HG03558 (cell line): ENCODE results near the gene RPUSD2.
"Not testable (repeated sequence)": the region's sequence is repeated elsewhere in the genome, so short reads cannot be mapped to it uniquely, and the experiment has no call there.

ENCODE experiments used
- ATAC-seq: cut with Tn5 transposase; IDR thresholded peaks from one replicate; pipeline ENCODE4 v1.9.1; 2021; ENCODE audit warnings: moderate number of reproducible peaks; ENCODE audit not compliant: unreplicated experiment; ENCODE audit errors: extremely low read depth

The RPUSD2 gene

DNA sequence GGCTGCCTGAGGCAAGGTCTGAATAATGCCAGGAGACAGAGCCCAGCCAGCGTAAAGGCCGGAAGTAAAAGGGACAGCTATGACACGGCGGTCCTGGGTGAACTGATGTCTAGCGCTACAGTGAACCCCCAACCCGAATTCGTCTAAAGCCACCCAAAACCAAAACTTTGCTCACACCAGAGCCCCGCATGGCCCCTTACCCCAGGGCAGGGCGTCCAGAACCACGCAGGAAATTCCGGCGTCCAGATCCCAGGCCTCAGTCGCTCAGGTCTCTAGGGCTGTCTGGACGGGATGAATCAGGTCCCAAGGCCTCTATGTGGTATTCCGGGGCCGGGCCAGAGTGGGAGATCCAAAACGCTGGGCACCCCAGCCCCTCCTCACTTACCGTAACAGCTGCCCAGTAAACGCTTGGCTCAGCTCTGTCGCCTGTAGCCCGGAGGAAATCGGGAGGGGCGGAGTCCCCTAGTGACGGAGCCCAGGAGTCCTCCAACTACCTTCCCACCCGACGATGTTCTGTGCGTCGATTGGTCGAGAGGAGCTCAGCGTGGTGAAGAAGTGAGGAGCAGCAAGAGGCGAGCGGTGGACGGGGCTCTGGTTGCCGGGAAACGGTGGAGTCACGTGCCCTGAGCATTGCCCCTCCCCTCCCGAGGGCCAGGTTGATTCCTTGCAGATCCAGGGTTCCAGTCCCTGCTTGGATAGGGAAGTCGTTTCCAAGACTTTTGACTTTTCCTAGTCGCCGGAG is 4.3 kb upstream of the RPUSD2 start, which contains the start of gene CCDC32:
Gene CCDC32, minus strand, starts transcription at position 452 of the 742 bp plus-strand sequence. CDS start 2,027 bp downstream, outside the sequence.
- ATAC-seq: peak; percentile 86

DNA sequence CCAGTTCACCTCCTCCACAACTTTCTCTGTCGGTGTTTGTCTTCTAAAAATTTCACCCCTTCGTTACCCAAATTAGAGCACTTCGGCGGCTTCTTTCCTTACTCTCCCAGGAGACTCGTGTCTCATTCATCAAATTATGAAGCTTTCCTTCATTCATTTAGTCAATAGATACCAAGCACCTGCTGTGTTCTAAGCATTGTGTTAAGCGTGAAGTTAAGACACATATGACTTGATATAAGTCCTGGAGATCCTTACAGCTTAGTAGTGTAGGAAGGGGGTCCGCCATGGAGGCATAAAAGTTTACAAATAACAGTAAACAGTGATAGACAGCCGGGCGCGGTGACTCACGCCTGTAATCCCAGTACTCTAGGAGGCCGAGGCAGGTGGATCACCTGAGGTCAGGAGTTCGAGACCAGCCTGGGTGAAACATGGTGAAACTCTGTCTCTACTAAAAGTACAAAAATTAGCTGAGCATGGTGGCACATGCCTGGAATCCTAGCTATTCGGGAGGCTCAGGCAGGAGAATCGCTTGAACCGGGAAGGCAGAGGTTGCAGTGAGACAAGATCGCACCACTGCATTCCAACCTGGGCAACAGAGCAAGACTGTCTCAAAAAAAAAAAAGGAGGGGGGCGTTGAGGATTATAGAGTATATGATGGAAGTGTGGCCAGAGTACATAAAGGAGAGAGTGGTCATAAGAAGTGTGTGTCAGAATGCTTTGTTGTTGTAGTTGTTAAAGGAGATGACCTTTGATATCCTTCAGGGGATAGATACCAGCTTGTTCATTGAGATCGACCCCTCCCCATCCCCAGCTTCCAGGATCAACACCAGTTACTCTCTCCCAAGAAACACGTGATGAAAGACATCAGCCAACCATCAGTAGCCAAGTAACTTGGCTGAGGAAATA is 3.5 kb upstream of the RPUSD2 start:
- ATAC-seq: no peak

DNA sequence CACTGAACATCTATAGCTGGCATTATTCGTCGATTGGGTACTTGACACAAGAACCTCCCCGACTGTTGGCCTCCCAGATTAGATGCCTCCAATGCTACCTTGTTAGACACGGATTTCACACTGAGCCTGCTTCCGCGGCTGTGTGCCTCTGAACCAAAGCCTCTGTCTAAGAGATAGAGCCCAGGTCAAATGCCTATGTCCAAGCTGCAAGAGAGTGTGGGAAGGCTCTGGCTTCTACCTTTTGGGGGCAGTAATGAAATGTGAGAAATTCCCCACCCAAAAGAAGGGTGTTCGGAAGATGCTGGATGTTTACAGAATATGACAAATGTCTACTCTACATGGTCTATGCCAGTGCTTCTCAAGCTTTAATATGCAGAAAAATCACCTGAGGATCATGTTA is 2.0 kb upstream of the RPUSD2 start:
- ATAC-seq: no peak

DNA sequence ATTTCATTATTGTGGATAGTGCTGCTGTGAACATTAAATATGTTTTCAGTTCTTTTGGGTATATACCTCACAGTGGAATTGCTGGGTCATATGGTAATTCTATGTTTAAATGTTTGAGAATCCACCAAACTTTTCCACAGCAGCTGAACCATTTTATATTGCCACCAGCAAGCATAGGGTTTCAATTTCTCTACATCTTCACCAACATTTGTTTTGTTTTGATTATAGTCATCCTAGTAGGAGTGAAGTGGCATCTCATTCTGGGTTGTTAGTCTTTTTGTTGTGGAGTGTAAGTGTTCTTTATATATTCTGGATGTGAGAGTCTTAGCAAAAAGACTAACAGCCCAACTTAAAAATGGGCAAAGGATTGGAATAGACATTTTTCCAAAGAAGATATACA is 6.0 kb downstream of the RPUSD2 start:
- no peak for ATAC-seq

DNA sequence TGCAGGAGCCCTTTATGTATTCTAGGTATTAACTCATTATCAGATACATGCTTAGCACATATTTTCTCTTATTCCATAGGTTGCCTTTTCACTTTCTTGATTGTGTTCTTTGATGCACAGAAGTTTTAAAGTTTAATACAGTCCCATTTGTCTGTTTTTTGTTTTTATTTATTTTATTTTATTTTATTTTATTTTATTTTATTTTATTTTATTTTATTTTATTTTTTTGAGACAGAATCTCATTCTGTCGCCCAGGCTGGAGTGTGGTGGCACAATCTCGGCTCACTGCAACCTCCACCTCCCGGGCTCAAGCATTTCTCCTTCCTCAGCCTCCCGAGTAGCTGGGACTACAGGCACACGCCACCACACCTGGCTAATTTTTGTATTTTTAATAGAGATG is 7.8 kb downstream of the RPUSD2 start:
- not testable (repeated sequence) for ATAC-seq

DNA sequence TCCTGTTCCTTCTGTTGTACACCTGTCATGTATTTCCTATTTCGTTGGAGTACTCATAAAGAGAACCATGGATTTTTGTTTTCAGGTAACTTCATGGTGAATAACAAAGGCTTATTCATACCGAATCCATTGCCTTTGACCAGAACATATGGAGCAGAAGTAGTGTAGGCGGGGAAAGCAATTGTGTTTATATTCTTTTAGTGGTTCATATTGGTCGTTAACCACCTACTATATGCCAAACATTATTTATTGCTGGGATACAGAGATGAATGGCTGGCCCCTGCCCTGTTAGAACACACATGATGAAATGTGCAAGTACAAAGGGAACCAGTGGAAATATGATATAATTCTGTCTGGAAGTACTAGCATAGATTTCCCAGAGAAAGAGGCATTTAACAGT is 9.8 kb downstream of the RPUSD2 start:
- ATAC-seq: no peak

DNA sequence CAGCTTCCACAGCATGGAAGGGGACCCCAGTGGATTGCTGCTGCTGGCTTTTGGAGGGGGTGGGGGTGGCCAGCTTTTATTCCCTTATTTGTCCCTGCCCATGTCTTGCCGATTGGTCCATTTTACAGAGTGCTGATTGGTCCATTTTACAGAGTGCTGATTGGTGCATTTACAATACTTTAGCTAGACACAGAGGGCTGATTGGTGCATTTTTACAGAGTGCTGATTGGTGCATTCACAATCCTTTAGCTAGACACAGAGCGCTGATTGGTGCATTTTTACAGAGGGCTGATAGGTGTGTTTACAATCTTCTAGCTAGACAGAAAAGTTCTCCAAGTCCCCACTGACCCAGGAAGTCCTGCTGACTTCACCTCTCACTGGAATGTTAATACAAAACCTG is 12.7 kb downstream of the RPUSD2 start:
- not testable (repeated sequence) for ATAC-seq

DNA sequence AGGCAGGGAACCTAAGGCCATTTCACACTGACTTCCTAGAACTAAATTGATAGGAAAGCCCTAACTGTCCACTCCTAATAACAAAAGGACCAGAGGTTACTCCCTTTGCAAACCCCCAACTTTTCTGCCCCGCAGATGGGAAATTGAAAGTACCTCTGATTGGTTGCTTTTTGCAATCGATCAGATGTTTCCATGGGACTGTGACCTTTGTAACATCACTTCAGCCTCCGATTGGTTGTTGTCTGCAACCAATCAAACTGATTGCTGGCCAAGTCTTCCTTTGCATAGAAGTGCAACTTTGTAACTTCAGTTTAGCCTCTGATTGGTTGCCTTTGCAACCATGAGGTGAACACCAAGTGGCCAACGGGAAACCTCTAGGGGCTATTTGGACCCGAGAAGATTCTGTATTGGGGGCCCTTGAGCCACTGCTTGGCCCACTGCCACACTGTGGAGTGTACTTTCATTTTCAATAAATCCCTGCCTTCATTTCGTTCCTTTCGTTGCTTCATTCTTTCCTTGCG is 13.7 kb downstream of the RPUSD2 start:
- ATAC-seq: no peak

DNA sequence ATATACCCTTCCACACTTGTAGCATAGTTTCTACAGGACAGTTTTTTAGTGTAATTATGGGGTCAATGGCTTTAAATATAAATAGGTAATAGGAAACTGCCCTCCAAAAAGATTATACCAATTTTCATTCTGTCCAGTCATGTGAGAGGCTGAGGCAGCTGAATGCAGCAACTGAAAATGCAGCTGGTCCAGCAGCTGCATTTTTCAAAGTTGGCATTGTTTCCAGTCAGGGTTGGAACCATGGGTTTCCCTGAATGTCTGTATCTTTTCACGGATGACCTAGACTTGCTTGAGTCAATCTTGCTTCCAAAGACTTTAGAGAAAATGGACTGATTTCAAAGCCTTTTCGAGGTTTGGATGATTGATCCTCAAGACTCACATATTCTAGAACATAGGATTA is 15.1 kb downstream of the RPUSD2 start:
- ATAC-seq: no peak

DNA sequence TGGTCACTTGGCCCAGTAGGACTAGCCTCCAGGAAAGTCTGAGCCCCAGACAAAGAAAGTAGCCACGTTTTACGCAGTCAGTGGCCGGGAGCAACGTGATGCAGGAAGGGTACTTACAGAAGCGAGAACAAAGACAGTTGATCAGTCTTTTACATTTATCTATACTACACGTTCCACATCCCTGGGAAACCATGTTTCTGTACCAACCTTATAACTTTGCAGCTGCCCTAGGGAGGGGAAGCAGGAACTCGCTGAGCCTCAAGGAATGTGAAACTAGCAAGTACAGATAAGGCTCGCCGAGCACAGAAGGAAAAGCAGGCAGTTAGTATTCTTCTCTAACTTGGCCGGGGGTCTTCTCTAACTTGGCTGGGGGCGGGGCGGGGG is 21.6 kb downstream of the RPUSD2 start:
- ATAC-seq: no peak

DNA sequence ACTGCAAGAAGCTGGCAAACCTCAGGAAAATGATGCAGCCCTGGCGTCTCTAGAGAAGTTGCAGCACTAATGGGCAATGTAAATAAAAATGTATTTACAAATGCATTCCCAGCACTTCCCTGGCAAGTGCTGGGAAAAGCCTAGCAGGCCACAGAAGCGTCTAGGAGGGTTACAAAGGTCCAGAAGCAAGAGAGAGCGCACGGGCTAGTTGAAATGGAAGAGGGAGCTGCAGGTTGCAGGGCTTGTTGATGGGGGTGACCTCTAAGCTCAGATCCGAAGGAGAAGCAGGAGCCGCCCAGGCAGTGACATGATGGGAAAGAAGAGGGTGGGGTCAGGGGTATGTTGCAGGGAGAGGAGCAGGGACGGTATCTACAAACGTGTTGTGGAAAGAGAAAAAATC is 22.3 kb downstream of the RPUSD2 start:
- ATAC-seq: no peak

DNA sequence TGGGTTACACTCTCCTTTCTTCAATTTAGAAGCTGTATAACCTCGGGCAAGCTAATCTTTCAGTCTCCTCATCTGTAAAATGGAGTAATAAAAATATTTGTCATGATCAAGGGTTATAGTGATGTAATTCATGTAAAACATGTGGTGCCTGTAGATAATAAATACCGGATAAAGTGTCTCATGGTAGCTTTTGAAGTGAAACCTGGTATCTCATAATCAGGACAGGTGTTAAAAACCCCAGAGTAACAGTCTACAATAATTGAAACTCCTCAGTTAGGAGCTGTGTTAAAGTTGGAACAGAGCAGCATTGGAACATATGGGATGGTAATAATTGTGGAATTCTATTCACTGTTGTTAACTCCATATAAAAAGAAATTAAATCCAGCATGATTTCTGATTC is 24.1 kb downstream of the RPUSD2 start:
- no peak for ATAC-seq

DNA sequence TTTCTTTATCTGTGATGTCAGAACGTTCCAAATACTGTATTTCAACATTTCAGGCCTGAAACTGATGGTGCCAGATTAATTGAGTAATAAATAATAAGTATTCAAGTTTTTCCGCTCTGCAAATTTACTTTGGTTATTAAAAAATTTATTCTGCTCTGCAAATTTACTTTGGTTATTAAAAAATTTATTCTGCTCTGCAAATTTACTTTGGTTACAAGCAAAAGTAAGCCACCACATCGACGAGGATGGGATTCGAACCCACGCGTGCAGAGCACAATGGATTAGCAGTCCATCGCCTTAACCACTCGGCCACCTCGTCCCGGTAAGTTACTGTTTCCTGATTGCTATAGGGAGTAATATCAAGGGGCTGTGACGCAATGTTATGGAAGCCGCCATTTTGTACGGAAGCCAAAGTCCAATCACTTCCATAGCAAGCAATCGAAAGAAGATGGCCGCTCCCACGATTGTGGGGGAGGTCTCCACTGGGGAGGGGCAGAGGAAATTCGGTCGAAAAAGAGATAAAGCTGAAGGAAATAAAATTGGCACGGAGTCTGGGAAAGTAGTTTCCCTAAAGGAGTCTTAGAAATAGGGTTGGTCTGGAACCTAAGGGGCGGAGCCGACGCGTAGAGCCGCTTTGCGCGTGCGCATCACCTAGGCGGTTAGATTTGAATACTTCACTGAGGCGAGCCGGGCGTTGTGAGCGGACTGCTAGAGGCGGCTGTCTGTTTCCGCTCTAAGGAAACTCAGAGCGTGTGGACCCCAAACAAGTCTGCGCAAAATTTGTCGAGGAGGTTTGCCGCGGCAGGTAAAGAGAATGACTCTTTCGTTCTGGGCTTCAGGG is 24.7 kb downstream of the RPUSD2 start, which contains the start of gene KNL1:
Gene KNL1, plus strand, starts transcription at position 662 of the 841 bp plus-strand sequence. CDS start 8,683 bp downstream, outside the sequence.
- ATAC-seq: peak; percentile 30

DNA sequence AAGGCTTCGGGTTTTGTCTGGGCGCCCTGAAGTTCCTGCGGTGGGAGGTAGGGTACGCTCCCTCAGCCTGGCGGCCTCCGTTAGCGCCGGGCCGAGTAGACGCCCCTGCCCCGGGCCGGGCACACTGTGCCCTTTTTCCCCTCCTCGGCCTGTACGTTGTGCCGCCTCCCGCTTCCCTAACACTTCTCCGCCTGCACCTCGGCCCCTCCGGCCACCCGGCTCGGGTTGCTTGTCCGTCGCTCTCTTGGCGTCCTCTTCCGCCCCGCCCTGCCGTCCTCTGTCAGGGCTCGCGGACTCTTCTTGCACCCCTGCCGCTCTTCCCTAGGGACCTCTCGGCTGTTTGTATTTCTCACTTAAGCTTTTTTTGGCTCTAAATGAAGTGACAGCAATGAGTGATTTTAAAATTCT is 25.3 kb downstream of the RPUSD2 start:
- ATAC-seq: peak; percentile 22

DNA sequence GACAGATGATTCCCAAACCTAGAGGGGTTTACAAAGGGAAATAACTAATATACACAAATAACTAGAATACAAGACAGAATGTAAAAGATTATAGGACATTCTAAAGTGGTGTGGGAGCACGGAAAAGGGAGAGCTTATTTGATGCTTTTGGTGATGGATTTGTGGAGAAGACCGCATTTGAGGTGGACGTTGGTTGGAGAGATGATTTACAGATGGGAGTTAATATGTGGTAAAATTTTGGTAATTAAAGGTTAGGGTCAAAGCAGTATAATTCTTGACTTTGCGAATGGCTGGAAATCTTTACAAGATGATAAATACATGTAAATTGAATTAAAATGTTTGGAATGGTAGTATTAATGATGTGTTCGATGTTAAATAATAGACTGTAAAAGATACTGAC is 26.1 kb downstream of the RPUSD2 start:
- ATAC-seq: no peak

DNA sequence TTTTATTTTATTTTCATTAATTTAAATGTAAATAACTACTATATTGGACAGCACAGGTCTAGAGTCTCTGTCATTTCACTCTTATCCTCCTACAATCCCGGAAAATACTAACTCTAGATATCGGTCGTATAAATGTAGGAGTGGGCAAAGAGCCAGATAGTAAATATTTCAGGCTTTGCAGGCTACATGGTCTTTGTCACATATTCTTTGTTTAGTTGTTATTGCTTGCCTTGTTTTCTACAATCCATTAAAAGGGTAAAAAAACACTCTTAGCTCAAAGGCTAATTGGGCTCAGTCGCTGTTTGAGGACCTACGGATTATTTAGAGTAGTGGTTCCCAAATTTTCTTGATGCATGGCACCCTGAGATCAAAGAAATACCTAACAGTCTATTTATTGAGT is 26.7 kb downstream of the RPUSD2 start:
- no peak for ATAC-seq

DNA sequence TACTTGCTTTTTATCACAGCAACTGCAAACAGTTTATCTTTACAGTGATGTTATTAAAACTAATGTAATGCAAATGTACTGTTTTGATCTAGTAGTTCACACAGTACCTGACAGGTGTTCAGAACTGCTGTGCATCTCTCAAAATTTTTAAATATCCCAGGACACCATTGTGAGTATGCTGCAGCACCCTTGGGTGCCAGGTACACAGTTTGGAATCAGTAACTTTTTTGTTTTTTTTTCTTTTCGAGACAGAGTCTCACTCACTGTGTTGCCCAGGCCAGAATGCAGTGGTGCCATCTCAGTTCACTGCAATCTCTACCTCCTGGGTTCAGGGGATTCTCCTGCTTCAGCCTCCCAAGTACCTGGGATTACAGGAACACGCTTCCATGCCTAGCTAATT is 27.9 kb downstream of the RPUSD2 start:
- no peak for ATAC-seq

DNA sequence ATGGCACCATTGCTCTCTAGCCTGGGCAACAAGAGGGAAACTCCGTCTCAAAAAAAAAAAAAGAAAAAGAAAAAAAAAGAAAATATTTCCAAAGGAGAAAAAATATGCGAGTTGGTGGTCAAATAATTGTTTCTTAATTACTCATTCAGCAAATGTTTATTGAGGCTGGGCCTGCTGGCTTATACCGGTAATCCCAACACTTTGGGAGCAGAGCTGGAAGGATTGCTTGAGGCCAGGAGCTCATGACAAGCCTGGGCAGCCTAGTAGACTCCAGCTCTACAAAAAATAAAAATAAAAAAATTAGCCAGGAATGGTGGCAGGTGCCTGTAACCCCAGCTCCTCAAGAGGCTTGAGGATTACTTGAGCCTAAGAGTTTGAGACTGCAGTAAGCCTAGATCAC is 29.0 kb downstream of the RPUSD2 start:
- ATAC-seq: no peak

DNA sequence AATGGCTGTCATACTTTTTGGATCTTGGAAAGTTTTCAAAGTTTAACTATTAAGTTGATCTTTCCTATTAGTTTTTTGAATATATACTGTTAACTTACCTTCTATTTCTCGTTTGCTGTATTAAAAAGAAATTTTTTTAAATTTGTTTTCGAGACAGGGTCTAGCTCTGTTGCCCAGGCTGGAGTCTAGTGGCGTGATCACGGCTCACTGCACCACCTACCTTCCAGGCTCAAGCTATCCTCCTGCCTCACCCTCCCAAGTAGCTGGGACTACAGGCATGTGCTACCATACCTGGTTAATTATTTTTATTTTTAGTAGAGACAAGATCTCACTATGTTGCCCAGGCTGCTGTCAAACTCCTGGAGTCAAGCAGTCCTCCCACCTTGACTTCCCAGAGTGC is 29.6 kb downstream of the RPUSD2 start:
- ATAC-seq: no peak

DNA sequence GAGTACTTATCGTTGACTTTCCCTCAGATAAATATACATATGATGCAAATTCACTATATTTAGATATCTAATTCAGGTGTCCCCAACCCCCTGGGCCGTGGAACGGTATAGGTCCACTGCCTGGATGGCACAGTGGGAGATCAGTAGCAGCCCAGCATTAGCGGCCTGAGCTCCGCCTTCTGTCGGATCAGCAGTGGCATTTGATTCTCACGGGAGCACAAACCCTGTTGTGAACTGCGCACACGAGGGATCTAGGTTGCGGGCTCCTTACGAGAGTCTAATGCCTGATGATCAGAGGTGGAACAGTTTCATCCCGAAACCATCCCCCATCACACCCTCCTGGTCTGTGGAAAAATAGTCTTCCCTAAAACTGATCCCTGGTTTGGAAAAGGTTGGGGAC is 31.9 kb downstream of the RPUSD2 start:
- no peak for ATAC-seq
